Fibroblast of lung (primary cell): Measurements from ENCODE around the gene RAB31.

Source experiments
- CTCF ChIP-seq, 2 donors: IDR thresholded peaks in 1 of 2; conservative IDR thresholded peaks in 1 of 2; 1 replicate in 1 of 2; 2 replicates in 1 of 2; pipeline ENCODE4 v1.5.1; 2011 to 2012; ENCODE audit warnings: low read length in 2 of 2, control low read depth in 1 of 2, inconsistent platforms in 1 of 2, low read depth in 1 of 2, mild to moderate bottlenecking in 1 of 2
- EZH2 ChIP-seq: IDR thresholded peaks from 2 replicates; pipeline ENCODE4 v1.5.1; 2012; ENCODE audit warnings: low read length, control low read depth, mild to moderate bottlenecking; ENCODE audit errors: missing control alignments

- TF ChIP-seq CTCF (conservative IDR thresholded peaks at IDR 0.05 in 1 of 2, IDR thresholded peaks at IDR 0.05 in 1 of 2; ENCODE audit: low read depth in 1 of 2, low read length in 2 of 2) (no peak), EZH2 (no peak)
Observed at GRCh38 chr18:9820127-9820526, 112.0 kb downstream of the RAB31 start.
